Pons (tissue), 1 donor: ENCODE measurements around the gene MTCH2.
A peak's percentile ranks its signal among the peaks of the same experiment; 100 is the strongest.
"Not testable (repeated sequence)": the region's sequence is repeated elsewhere in the genome, so short reads cannot be mapped to it uniquely, and the experiment has no call there.

ENCODE experiments used
- DNase-seq: peaks from one replicate; pipeline ENCODE4 v3.0.0-alpha.2; 2016; ENCODE audit warnings: low spot score

Gene MTCH2

GRCh38 chr11:47642099-47642855 lies at the start of gene MTCH2:
MTCH2 (minus strand) TSS chr11:47642559; CDS start chr11:47642465, 94 bp downstream.
- peak; percentile 98 for DNase-seq

DNA sequence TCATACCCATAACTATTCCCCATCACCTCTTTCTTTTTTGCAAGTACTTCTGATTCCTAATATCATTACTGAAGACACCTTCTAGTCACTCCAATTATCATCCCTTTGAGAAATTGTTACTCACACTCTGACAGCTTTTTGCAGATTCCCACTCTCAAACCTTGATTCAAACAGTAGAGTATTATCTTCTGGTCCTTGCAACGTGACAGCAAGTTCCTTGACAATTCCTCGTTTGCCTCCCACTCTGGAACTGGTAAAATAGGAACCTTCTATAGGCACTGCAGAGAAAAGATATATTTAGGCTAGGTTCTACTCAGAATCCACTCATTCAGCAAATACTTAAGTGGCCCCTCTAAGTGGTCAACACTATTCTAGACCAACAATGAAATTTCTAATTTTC lies 49.6 kb upstream of the MTCH2 start:
- no peak for DNase-seq

- DNase-seq = no peak
Measured at GRCh38 chr11:47689480-47689879, 47.1 kb upstream of the MTCH2 start.

DNA sequence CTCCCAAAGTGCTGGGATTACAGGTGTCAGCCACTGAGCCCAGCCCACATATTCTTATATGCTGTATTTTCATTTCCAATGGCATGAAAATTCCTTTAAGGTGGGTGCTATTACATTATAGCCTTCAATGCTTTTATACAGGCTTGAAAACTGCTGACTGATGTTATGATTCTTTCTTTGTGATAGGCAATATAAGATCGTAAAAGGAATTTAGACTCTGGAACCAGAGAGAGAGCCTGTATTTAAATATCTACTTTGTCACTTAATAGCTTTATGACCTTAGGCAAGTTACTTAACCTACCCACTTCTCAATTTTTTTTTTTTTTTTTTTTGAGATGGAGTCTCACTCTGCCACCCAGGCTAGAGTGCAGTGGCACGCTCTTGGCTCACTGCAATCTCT lies 46.6 kb upstream of the MTCH2 start:
- no peak for DNase-seq

DNA sequence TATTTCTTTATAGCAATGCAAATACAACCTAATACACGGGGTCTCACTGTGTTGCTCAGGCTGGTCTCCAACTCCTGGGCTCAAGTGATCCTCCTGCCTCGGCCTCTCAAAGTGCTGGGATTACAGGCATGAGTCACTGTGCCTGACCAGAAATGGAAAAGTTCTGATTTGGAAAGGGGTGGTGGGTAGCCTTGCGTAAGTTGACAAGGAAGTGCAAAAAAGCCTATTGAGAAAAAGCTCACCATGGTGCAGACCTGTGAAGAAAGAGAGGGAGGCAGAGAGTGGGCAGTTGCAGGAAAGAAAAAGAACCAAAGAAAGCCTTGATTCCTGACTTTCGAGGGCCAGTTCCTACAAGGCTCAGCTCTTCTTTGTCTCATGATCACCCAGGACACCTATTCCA lies 45.8 kb upstream of the MTCH2 start:
- DNase-seq = no peak

DNA sequence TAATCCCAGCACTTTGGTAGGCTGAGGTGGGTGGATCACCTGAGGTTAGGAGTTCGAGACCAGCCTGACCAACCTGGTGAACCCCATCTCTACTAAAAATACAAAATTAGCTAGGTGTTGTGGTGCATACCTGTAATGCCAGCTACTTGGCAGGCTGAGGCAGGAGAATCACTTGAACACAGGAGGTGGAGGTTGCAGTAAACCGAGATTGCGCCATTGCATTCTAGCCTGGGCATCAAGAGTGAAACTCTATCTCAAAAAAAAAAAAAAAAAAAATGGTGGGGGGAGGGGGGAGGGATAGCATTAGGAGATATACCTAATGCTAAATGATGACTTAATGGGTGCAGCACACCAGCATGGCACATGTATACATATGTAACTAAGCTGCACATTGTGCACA lies 44.3 kb upstream of the MTCH2 start:
- not testable (repeated sequence) for DNase-seq

- no peak for DNase-seq
Measured at GRCh38 chr11:47686151-47686550, 43.8 kb upstream of the MTCH2 start.

DNA sequence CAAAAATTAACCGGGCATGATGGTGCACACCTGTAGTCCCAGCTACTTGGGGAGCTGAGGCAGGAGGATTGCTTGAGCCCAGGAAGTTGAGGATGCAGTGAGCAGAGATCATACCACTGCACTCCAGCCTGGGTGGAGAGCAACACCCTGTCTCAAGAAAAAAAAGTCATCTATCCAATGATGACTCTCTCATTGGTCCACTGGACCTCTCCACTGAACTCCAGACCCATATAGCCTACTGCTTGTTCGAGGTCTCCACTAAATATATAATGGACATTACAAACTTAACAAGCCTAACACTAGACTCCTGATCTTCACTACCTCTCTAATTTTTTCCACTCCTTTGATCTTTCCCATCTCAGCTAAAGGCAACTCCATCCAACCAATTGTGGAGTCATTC lies 33.5 kb upstream of the MTCH2 start:
- DNase-seq = no peak

DNA sequence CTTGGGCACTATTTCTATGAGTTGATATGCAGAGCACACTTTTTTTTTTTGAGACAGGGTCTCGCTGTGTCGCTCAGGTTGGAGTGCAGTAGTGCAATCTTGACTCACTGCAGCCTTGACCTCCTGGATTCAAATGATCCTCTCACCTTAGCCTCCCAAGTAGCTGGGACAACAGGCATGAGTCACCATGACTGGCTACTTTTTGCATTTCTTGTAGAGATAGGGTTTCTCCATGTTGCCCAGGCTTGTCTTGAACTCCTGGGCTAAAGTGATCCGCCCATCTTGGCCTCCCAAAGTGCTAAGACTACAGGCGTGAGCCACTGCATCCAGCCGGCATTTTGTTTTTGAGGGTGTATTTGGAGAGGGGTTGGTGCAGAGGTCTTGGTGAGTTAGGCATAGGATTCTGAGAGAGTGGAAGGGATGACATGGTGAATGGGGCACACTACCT lies 29.9 kb upstream of the MTCH2 start:
- DNase-seq = no peak

DNA sequence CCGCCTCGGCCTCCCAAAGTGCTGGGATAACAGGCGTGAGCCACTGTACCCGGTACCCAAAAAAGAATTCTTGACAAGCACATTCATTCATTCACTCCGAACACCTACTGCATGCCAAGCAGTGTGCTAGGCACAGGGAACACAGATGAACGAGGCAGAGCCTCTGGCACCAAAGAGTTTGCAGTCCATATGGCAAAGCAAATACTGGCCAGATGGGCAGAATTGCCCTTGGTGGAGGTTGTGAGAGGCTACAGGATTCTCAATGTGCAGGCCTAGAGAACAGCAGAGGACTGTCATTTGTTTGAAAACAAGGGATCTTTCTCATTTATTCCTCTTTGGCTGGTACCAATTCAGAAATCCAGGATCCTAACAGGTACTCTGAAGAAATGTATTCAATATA lies 27.5 kb upstream of the MTCH2 start:
- peak; percentile 26 for DNase-seq

DNA sequence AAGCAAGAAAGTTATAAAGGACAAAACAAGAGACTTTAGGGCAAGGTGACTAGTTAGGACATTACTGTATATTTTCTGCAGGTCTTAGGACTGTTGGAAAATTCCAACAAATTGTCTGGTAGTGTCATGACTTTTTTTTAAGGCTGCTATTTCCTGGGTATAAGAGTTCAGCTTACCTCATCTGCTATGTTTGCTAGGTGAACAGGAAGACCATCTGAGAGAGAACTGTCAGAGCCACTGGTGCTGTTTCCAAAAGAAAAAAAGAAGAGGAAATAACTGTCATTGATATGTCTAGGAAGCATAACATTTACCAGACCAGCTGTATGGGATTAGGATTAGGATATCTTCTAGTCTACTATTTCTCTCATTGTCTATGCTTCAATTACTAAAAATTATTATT lies 26.3 kb upstream of the MTCH2 start:
- DNase-seq = no peak

DNA sequence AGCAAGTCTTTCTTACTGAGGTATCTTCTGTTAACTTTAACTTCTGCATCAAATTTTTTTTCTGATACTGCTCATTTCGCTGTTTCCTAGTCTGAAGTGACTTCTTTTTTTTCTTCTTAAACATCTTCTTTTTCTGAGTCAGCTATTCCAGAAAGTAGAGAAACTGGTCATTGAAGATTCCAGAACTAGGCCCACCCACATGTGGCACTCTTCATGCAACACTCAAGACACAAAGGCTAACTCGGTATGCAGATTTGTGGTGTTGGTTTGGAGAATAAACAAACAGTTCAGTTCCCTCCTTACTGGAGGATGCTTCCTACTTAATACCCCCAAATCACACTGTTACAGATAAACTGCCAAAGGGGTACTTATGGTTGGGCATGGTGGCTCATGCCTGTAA lies 25.2 kb upstream of the MTCH2 start:
- no peak for DNase-seq

GRCh38 chr11:47667135-47667534 lies 24.8 kb upstream of the MTCH2 start:
- DNase-seq = no peak

- DNase-seq = not testable (repeated sequence)
Measured at GRCh38 chr11:47664936-47665335, 22.6 kb upstream of the MTCH2 start.

- no peak for DNase-seq
Measured at GRCh38 chr11:47661245-47661644, 18.9 kb upstream of the MTCH2 start.

GRCh38 chr11:47659276-47659675 lies 16.9 kb upstream of the MTCH2 start:
- no peak for DNase-seq

DNA sequence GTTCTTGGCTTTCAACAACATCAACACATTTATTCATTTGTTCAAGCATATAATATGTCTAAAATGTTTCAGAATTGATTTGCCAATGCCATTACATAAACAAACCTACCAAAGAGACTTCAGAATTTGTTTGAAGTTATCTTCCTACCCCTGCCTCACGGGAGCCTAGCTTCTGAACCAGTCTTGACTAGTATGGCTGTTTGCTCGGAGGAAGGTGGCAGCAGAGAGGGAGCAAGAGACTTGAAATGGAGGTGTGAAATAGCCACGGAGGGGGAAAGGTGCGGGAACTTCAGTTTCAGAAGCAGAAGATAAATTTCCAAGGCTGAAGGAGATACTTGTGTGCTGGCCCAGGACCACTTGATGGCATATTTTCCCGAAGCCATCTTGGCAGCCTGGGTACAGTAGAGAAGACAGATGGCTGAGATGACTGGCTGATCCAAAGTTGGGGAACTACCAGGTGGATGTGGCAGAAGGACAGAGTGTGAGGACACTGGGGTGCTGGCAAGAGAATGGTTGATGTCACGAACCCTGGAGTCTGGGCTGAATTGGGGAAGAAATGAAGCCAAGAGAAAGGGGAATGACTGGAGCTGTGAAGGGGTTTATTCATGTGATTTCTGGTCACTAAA lies 14.0 kb upstream of the MTCH2 start:
- no peak for DNase-seq

DNA sequence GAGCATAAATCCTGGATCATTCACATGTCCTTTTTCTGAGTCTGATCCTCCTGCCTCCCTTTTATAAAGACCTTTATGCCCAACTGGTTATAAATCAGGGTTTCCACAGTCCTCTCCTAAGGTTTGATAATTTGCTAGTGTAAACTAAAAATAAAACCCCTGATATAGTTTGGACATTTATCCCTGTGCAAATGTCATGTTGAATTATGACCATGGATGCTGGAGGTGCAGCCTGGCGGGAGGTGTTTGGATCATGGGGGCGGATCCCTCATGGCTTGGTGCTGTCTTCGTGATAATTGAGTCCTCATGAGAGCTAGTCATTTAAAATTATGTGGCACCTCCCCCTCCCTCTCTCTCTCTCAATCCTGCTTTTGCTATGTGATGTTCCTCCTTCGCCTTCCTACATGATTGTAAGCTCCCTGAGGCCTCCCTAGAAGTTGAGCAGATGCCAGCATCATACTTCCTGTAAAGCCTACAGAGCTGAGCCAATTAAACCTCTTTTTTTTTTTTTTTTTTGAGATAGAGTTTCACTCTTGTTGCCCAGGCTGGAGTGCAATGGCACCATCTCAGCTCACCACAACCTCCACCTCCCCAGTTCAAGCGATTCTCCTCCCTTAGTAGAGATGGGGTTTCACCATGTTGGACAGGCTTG lies 9.6 kb upstream of the MTCH2 start:
- DNase-seq = no peak

DNA sequence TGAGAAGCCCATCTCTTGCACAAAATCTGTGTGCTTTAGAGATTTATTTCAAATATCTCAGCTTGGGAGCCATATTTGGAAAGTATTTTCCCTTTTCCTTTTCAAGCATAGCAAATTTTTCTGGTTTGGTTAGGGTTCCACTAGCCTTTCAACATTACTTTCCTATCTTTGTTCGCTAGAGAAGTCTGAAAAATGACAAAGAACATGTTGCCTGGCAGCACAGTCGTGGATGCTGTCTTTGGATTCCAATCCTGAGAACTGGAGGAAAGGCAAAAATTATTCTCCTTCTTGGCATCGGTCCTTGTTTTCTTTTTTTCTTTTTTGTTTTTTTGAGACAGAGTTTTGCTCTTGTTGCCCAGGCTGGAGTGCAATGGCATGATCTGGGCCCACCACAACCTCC lies 6.9 kb upstream of the MTCH2 start:
- DNase-seq = no peak

DNA sequence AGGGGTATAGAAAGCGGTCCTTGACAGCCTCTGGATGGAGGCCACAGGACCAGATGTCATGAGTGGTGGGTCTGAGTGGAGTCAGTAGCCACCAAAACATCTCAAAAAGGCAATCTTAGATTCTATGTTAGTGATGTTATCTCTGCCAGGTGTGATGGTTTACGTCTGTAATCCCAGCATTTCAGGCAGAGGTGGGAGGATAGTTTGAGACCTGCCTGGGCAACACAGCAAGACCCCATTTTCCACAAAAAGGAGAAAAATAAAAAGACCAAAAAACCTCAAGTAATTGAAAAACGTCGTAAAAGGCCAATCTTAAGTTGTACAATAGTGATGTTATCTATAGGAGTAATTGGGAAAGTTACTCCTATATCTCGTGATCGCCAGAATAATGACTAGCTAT lies 3.7 kb upstream of the MTCH2 start:
- no peak for DNase-seq

DNA sequence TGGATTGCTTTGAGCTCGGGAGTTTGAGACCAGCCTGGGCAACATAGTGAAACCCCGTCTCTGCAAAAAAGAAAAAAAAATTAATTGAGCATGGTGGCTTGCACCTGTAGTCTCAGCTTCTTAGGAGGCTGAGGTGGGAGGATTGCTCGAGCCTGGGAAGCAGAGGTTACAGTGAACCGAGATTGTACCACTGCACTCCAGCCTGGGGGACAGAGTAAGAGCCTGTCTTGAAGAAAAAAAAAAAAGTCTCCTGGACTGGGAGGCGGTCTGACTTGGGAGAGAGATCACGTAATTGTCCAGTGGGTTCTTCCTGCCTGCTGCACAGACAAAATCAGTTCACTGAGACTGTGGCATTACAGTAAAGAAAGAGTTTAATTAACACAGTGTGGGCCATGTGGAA lies 3.1 kb upstream of the MTCH2 start:
- no peak for DNase-seq

DNA sequence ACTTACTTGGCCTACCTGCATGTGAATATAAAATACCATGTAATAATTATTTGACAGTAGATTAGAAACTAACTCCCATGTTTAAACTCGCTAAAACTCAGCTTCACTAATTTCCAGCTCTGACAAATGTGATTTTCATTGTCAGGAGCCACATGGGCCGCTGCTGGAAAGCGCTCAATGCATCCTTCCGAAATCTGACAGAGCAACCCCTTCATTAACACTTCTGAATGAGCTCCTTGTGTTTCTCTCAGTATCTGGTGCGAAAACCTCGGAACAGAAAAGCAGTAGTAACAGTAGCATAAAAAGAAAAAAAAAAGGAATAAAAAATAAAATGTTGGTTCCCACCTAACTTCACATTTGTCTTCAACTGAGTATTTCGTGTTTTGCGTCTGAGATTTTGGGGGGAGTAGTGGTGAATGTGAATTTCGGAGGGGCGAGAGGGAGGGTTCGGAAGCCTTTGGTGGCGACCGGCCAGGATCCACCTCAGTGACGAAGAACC lies 710 bp downstream of the MTCH2 start:
- DNase-seq = peak; percentile 83

- not testable (repeated sequence) for DNase-seq
Measured at GRCh38 chr11:47640506-47640905, 1.9 kb downstream of the MTCH2 start.
